OCI-LY1 (cell line): Measurements from ENCODE around the gene RPP40.

Source experiments
- H2AFZ ChIP-seq: fragments of 200-600 bp; sonication (generic), shearing (Covaris generic); 2 replicates; pipeline ENCODE4 v1.6.0; 2014; ENCODE audit warnings: antibody characterized with exemption, mild to moderate bottlenecking, low read length
- H3F3A ChIP-seq: fragments of 200-600 bp; sonication (generic), shearing (Covaris generic); 2 replicates; pipeline ENCODE4 v1.6.0; 2014; ENCODE audit warnings: mild to moderate bottlenecking, antibody characterized with exemption, low read length, moderate library complexity; ENCODE audit not compliant: insufficient read depth
- H3K27ac ChIP-seq: fragments of 200-600 bp; sonication (generic); 2 replicates; pipeline ENCODE4 v1.5.1; 2014; ENCODE audit warnings: low read length, mixed run types, mild to moderate bottlenecking, low read depth; ENCODE audit not compliant: poor library complexity, severe bottlenecking
- H3K27me3 ChIP-seq: fragments of 200-600 bp; sonication (generic); 2 replicates; pipeline ENCODE4 v1.6.0; 2014; ENCODE audit warnings: antibody characterized with exemption, mild to moderate bottlenecking, low read length, moderate library complexity; ENCODE audit not compliant: insufficient read depth
- H3K36me3 ChIP-seq: fragments of 200-600 bp; sonication (generic); 2 replicates; pipeline ENCODE4 v1.6.1; 2014; ENCODE audit warnings: mild to moderate bottlenecking, antibody characterized with exemption, low read length, moderate library complexity, mixed read lengths; ENCODE audit not compliant: insufficient read depth
- H3K4me1 ChIP-seq: fragments of 200-600 bp; sonication (generic); 2 replicates; pipeline ENCODE4 v1.5.1; 2014; ENCODE audit warnings: mild to moderate bottlenecking, low read length, moderate library complexity; ENCODE audit not compliant: insufficient read depth, severe bottlenecking
- H3K4me2 ChIP-seq: fragments of 200-600 bp; sonication (generic), shearing (Covaris generic); 2 replicates; pipeline ENCODE4 v1.6.1; 2014; ENCODE audit warnings: low read length
- H3K4me3 ChIP-seq: fragments of 200-600 bp; sonication (generic); 2 replicates; pipeline ENCODE4 v1.5.1; 2014; ENCODE audit warnings: low read length, low read depth, mild to moderate bottlenecking, mixed read lengths; ENCODE audit not compliant: poor library complexity, severe bottlenecking
- H3K79me2 ChIP-seq: fragments of 200-600 bp; shearing (Covaris generic); 2 replicates; pipeline ENCODE4 v1.6.1; 2016; ENCODE audit warnings: mixed run types, low read length, mixed read lengths; ENCODE audit not compliant: insufficient read depth
- H3K9ac ChIP-seq: fragments of 200-600 bp; sonication (generic), shearing (Covaris generic); 2 replicates; pipeline ENCODE4 v1.6.1; 2014; ENCODE audit warnings: mild to moderate bottlenecking, low read length, mixed read lengths
- H3K9me2 ChIP-seq: fragments of 200-600 bp; sonication (generic), shearing (Covaris generic); 2 replicates; pipeline ENCODE4 v1.6.1; 2014; ENCODE audit warnings: low read depth, mild to moderate bottlenecking, low read length, mixed read lengths
- H3K9me3 ChIP-seq: fragments of 200-600 bp; shearing (Covaris generic); 2 replicates; pipeline ENCODE4 v1.6.1; 2014; ENCODE audit warnings: low read length, mixed read lengths
- H4K20me1 ChIP-seq: fragments of 200-600 bp; sonication (generic), shearing (Covaris generic); 2 replicates; pipeline ENCODE4 v1.6.0; 2016; ENCODE audit warnings: mild to moderate bottlenecking, low read length; ENCODE audit not compliant: insufficient read depth
- EZH2 ChIP-seq: fragments of 200-600 bp; sonication (generic), shearing (Covaris generic); IDR thresholded peaks from 2 replicates; pipeline ENCODE4 v1.8.0; 2017; ENCODE audit warnings: borderline replicate concordance, mixed run types, mild to moderate bottlenecking, antibody characterized with exemption, low read length, moderate library complexity, mixed read lengths
- TF ChIP-seq, protein P1 (sequence below): fragments of 200-600 bp; sonication (generic), shearing (Covaris generic); IDR thresholded peaks from 2 replicates; pipeline ENCODE4 v1.5.1; 2017; ENCODE audit warnings: mild to moderate bottlenecking, antibody characterized with exemption, low read length, moderate library complexity, mixed read lengths

The RPP40 gene

DNA sequence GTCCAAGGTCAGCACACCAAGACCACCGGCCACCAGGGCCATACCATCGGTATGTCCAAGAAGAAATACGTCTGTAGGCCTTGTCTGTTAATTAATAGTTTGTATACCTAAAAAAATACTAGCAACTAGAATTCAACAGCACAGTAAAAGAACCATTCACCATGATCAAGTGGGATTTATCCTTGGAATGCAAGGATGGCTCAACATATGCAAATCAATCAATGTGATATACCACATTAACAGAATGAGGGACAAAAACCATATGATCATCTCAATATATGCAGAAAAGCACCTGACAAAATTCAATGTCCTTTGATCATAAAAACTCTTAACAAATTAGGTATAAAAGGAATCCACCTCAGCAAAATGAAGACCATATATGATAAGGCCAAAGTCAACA, 24.4 kb downstream of the RPP40 start:
- Histone ChIP-seq H3K4me1 (no peaks in the 10 kb centered on the region), H3K27ac (no peak overlapping the region)

DNA sequence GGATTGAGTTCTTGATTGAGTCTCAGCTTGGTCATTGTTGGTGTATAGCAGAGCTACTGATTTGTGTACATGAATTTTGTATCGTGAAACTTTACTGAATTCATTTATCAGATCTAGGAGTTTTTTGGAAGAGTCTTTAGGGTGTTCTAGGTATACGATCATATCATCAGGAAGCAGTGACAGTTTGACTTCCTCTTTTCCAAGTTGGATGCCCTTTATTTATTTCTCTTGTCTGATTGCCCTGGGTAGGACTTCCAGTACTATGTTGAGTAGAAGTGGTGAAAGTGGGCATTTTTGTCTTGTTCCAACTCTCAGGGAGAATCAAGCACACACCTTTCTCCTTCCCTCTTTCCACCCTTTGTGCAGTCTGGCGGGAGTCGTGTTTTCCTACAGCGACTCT, 26.4 kb downstream of the RPP40 start:
- H3K4me3 ChIP-seq, result no peak overlapping the region
- no peaks in the 10 kb centered on the region for H3K9me2 ChIP-seq
- H4K20me1 ChIP-seq, result no peaks in the 10 kb centered on the region
- no peaks in the 10 kb centered on the region for H3K36me3 ChIP-seq
- no peaks in the 10 kb centered on the region for H3K79me2 ChIP-seq
- TF ChIP-seq, protein P1, sequence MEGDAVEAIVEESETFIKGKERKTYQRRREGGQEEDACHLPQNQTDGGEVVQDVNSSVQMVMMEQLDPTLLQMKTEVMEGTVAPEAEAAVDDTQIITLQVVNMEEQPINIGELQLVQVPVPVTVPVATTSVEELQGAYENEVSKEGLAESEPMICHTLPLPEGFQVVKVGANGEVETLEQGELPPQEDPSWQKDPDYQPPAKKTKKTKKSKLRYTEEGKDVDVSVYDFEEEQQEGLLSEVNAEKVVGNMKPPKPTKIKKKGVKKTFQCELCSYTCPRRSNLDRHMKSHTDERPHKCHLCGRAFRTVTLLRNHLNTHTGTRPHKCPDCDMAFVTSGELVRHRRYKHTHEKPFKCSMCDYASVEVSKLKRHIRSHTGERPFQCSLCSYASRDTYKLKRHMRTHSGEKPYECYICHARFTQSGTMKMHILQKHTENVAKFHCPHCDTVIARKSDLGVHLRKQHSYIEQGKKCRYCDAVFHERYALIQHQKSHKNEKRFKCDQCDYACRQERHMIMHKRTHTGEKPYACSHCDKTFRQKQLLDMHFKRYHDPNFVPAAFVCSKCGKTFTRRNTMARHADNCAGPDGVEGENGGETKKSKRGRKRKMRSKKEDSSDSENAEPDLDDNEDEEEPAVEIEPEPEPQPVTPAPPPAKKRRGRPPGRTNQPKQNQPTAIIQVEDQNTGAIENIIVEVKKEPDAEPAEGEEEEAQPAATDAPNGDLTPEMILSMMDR, result no peak
- TF ChIP-seq EZH2, result no peak
- H3F3A ChIP-seq, result no peaks in the 10 kb centered on the region
- H3K9me3 ChIP-seq, result no peaks in the 10 kb centered on the region
- no peak overlapping the region for H3K27ac ChIP-seq
- H3K9ac ChIP-seq, result no peak overlapping the region
- no peak overlapping the region for H2AFZ ChIP-seq
- no peaks in the 10 kb centered on the region; the same call in 1 of the 2 replicates for H3K27me3 ChIP-seq
- H3K4me1 ChIP-seq, result no peaks in the 10 kb centered on the region
- H3K4me2 ChIP-seq, result no peak overlapping the region

More for the DNA sequence above, 24.4 kb downstream of the RPP40 start:
- TF ChIP-seq, protein P1, result no peak
- no peak for TF ChIP-seq EZH2
- Histone ChIP-seq H3K4me2 (no peak overlapping the region), H3K9me3 (no peaks in the 10 kb centered on the region), H3K27me3 (no peaks in the 10 kb centered on the region; the same call in 1 of the 2 replicates), H3K9me2 (no peaks in the 10 kb centered on the region), H3K9ac (no peak overlapping the region), H3K4me3 (no peak overlapping the region), H3K79me2 (no peaks in the 10 kb centered on the region), H3F3A (no peaks in the 10 kb centered on the region), H2AFZ (no peak overlapping the region), H4K20me1 (no peaks in the 10 kb centered on the region), H3K36me3 (no peaks in the 10 kb centered on the region)

DNA sequence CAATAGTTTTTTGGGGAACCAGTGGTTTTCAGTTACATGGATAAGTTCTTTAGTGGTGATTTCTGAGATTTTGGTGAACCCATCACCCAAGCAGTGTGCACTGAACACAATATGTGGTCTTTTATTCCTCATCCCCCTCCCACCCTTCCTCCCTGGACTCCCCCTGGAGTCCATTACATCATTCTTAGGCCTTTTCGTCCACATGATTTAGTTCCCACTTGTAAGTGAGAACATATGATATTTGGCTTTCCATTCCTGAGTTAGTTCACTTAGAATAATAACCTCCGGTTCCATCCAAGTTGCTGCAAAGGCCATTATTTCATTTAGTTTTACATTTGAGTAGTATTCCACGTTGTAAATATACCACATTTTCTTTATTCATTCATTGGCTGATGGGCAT, 28.3 kb downstream of the RPP40 start:
- Histone ChIP-seq H4K20me1 (no peaks in the 10 kb centered on the region), H3K36me3 (no peaks in the 10 kb centered on the region), H3K9me2 (no peaks in the 10 kb centered on the region), H3K4me2 (no peak overlapping the region), H3K9ac (no peak overlapping the region), H3K9me3 (no peaks in the 10 kb centered on the region), H3K27ac (no peak overlapping the region), H3K4me3 (no peak overlapping the region), H3F3A (no peaks in the 10 kb centered on the region), H2AFZ (no peak overlapping the region), H3K4me1 (no peaks in the 10 kb centered on the region), H3K79me2 (no peaks in the 10 kb centered on the region), H3K27me3 (no peaks in the 10 kb centered on the region; the same call in 1 of the 2 replicates)
- TF ChIP-seq, protein P1, result no peak
- no peak for TF ChIP-seq EZH2
